ENCODE data around the gene MICAL1.

DNA sequence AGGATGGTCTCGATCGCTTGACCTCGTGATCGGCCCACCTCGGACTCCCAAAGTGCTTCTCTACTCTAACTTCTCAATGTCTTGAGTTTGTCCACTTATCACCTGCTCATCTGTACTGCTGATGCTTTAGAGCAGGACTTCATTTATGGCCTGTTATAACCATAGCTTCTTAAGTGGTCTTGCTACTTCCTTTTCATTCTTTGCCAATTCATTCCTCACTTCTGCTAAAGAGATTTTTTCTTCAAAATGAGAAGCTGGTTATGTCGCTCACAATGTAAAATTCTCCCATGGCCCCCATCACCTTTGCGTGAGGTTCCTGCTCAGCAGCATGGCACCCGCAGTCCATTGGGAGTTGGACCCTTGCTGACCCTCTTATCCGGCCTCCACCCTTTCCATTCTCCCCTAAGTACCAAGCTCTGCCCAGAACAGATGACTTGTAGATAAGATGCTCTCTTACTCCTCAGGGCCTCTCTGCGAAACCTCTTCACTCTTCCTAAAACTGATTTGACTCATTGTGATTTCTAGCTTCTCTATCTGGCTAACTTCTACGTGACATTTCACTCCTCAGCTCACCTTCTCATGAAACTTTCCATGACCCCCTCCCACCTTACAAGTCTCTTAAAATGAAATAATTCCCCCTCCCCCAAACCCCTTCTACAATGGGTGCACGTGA is 59.4 kb downstream of the MICAL1 start:
- TF ChIP-seq, protein P1, sequence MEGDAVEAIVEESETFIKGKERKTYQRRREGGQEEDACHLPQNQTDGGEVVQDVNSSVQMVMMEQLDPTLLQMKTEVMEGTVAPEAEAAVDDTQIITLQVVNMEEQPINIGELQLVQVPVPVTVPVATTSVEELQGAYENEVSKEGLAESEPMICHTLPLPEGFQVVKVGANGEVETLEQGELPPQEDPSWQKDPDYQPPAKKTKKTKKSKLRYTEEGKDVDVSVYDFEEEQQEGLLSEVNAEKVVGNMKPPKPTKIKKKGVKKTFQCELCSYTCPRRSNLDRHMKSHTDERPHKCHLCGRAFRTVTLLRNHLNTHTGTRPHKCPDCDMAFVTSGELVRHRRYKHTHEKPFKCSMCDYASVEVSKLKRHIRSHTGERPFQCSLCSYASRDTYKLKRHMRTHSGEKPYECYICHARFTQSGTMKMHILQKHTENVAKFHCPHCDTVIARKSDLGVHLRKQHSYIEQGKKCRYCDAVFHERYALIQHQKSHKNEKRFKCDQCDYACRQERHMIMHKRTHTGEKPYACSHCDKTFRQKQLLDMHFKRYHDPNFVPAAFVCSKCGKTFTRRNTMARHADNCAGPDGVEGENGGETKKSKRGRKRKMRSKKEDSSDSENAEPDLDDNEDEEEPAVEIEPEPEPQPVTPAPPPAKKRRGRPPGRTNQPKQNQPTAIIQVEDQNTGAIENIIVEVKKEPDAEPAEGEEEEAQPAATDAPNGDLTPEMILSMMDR (conservative IDR thresholded peaks at IDR 0.05; ENCODE audit: low read depth, low read length), result no peak
- no peak for TF ChIP-seq EZH2 (IDR thresholded peaks at IDR 0.05; ENCODE audit: low read length, unreplicated experiment)

Data from PC-3 (cell line).